Measurements from ENCODE around the gene NSDHL.

NSDHL gene

GRCh38 chrX:152821145-152821765, 9.6 kb upstream of the NSDHL start:
- DNase-seq (ENCODE audit: low read depth in 1 of 2, low spot score in 1 of 2) = peak in 1 of 2 experiments; percentile 28
- no peak for TF ChIP-seq SPI1 (IDR thresholded peaks at IDR 0.05; ENCODE audit: borderline replicate concordance, low read depth)
- TF ChIP-seq, protein P1, sequence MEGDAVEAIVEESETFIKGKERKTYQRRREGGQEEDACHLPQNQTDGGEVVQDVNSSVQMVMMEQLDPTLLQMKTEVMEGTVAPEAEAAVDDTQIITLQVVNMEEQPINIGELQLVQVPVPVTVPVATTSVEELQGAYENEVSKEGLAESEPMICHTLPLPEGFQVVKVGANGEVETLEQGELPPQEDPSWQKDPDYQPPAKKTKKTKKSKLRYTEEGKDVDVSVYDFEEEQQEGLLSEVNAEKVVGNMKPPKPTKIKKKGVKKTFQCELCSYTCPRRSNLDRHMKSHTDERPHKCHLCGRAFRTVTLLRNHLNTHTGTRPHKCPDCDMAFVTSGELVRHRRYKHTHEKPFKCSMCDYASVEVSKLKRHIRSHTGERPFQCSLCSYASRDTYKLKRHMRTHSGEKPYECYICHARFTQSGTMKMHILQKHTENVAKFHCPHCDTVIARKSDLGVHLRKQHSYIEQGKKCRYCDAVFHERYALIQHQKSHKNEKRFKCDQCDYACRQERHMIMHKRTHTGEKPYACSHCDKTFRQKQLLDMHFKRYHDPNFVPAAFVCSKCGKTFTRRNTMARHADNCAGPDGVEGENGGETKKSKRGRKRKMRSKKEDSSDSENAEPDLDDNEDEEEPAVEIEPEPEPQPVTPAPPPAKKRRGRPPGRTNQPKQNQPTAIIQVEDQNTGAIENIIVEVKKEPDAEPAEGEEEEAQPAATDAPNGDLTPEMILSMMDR (IDR thresholded peaks at IDR 0.05; ENCODE audit: insufficient read depth, low read length) = peak; percentile 39

GRCh38 chrX:152822383-152823086, 8.3 kb upstream of the NSDHL start:
- DNase-seq (ENCODE audit: low read depth in 1 of 2, low spot score in 1 of 2) = no peak
- H3K27ac ChIP-seq (replicated peaks) = no peak overlapping the region
- TF ChIP-seq SPI1 (IDR thresholded peaks at IDR 0.05; ENCODE audit: borderline replicate concordance, low read depth) (no peak), POLR2AphosphoS5 (IDR thresholded peaks at IDR 0.05; ENCODE audit: low read depth) (no peak)
- TF ChIP-seq, protein P1 (IDR thresholded peaks at IDR 0.05; ENCODE audit: insufficient read depth, low read length) = no peak
- no peak overlapping the region for H3K4me3 ChIP-seq (replicated peaks; ENCODE audit: insufficient read depth, low read length)
- no peaks in the 10 kb centered on the region for H3K27me3 ChIP-seq (ENCODE audit: insufficient read depth, poor library complexity, severe bottlenecking)

More at GRCh38 chrX:152821145-152821765, 9.6 kb upstream of the NSDHL start:
- Histone ChIP-seq H3K27me3 (ENCODE audit: insufficient read depth, poor library complexity, severe bottlenecking) (no peaks in the 10 kb centered on the region), H3K27ac (replicated peaks) (no peak overlapping the region), H3K4me3 (replicated peaks; ENCODE audit: insufficient read depth, low read length) (no peak overlapping the region)

DNA sequence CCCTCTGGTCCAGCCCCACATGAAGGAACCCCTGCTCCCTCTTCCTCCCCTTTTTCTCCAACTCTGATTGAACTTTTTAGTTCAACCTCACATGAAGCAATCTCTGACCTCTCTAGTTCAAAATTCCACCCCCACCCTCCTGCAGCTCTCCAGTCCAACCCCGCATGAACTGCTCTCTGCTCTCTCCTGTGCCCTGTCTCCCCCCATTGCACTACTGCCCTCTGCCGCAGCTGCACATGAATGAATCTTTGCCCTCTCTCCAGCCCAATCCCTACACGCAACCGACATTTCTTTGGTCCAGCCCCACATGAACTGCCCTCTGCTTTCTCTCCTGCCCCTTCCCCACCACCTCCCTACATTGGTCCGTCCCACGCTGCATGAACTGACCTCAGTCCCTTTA, 7.2 kb upstream of the NSDHL start:
- DNase-seq (ENCODE audit: low read depth in 1 of 2, low spot score in 1 of 2) = no peak
- no peaks in the 10 kb centered on the region for H3K27me3 ChIP-seq (ENCODE audit: insufficient read depth, poor library complexity, severe bottlenecking)
- TF ChIP-seq SPI1 (IDR thresholded peaks at IDR 0.05; ENCODE audit: borderline replicate concordance, low read depth) = no peak
- H3K27ac ChIP-seq (replicated peaks) = no peak overlapping the region
- H3K4me3 ChIP-seq (replicated peaks; ENCODE audit: insufficient read depth, low read length) = no peak overlapping the region

DNA sequence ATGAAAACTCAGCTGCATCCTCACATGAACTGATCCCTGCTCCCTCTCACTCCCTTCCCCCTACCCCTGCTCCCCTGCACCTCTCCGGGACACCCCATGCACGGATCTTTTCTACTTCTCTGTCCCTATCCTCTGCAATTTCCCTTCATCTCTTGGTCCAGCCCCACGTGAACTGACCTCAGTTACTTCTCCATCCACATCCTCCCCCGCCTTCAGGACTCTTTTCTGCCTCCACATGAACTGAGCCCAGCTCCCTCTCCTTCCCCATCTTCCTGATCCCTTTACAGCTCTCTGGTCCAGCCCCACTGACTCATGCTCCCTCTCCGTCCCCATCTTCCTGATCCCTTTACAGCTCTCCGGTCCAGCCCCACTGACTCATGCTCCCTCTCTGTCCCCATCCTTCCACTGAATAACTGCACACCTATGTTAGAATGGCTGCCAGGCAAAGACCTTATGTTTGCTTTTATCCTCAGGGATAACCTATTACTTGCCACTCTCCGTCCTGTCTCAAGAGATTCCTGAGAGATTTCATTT, 6.0 kb upstream of the NSDHL start:
- DNase-seq (ENCODE audit: low read depth in 1 of 2, low spot score in 1 of 2) = no peak
- Histone ChIP-seq H3K27me3 (ENCODE audit: insufficient read depth, poor library complexity, severe bottlenecking) (no peaks in the 10 kb centered on the region), H3K27ac (replicated peaks) (no peak overlapping the region), H3K4me3 (replicated peaks; ENCODE audit: insufficient read depth, low read length) (no peak overlapping the region)
- TF ChIP-seq SPI1 (IDR thresholded peaks at IDR 0.05; ENCODE audit: borderline replicate concordance, low read depth) (no peak), POLR2AphosphoS5 (IDR thresholded peaks at IDR 0.05; ENCODE audit: low read depth) (no peak), GABPA (IDR thresholded peaks at IDR 0.05; ENCODE audit: low read depth) (no peak)
- TF ChIP-seq, protein P1 (IDR thresholded peaks at IDR 0.05; ENCODE audit: insufficient read depth, low read length) = no peak
- TF ChIP-seq, protein P2, sequence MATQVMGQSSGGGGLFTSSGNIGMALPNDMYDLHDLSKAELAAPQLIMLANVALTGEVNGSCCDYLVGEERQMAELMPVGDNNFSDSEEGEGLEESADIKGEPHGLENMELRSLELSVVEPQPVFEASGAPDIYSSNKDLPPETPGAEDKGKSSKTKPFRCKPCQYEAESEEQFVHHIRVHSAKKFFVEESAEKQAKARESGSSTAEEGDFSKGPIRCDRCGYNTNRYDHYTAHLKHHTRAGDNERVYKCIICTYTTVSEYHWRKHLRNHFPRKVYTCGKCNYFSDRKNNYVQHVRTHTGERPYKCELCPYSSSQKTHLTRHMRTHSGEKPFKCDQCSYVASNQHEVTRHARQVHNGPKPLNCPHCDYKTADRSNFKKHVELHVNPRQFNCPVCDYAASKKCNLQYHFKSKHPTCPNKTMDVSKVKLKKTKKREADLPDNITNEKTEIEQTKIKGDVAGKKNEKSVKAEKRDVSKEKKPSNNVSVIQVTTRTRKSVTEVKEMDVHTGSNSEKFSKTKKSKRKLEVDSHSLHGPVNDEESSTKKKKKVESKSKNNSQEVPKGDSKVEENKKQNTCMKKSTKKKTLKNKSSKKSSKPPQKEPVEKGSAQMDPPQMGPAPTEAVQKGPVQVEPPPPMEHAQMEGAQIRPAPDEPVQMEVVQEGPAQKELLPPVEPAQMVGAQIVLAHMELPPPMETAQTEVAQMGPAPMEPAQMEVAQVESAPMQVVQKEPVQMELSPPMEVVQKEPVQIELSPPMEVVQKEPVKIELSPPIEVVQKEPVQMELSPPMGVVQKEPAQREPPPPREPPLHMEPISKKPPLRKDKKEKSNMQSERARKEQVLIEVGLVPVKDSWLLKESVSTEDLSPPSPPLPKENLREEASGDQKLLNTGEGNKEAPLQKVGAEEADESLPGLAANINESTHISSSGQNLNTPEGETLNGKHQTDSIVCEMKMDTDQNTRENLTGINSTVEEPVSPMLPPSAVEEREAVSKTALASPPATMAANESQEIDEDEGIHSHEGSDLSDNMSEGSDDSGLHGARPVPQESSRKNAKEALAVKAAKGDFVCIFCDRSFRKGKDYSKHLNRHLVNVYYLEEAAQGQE (IDR thresholded peaks at IDR 0.05; ENCODE audit: insufficient replicate concordance, low read depth) = no peak

DNA sequence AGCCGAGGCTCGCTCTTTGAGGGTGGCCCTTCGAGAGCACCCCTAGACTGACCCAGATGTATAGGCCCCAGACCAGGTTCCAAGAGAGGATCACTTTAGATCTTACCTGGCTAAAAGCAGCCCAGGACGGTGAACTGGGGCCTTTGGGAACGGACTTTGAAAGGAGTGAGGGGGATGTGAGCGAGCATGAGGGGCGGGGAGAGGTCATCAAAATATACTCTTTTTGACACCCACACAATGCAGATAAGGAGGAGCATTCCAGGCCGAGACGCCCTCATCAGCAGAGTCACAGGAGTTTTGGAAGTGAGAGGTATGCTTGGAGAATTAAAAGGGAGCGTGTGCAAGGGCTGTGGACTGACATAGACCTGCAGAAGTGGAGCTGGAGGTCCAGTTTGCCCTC, 528 bp downstream of the NSDHL start:
- H3K27ac ChIP-seq (replicated peaks) = peak overlapping the region; percentile 79
- H3K27me3 ChIP-seq (ENCODE audit: insufficient read depth, poor library complexity, severe bottlenecking) = no peaks in the 10 kb centered on the region
- peak overlapping the region; percentile 79 for H3K4me3 ChIP-seq (replicated peaks; ENCODE audit: insufficient read depth, low read length)
- no peak for TF ChIP-seq SPI1 (IDR thresholded peaks at IDR 0.05; ENCODE audit: borderline replicate concordance, low read depth)
- no peak for TF ChIP-seq POLR2AphosphoS5 (IDR thresholded peaks at IDR 0.05; ENCODE audit: low read depth)
- no peak for TF ChIP-seq GABPA (IDR thresholded peaks at IDR 0.05; ENCODE audit: low read depth)
- TF ChIP-seq, protein P2 (IDR thresholded peaks at IDR 0.05; ENCODE audit: insufficient replicate concordance, low read depth) = no peak
- TF ChIP-seq, protein P1 (IDR thresholded peaks at IDR 0.05; ENCODE audit: insufficient read depth, low read length) = no peak
- no peak for DNase-seq (ENCODE audit: low read depth in 1 of 2, low spot score in 1 of 2)

Measured in HL-60 (cell line).